Activated CD8-positive, alpha-beta memory T cell treated with anti-CD3 and anti-CD28 coated beads for 48 hours (primary cell): ENCODE data around the gene GPRC5B.

Source experiments
- DNase-seq, 3 experiments: peaks; one replicate each; pipeline ENCODE4 v3.0.0-alpha.2; 2020; ENCODE audit warnings: low read depth in 2 of 3, low spot score in 2 of 3

The GPRC5B gene

GRCh38 chr16:19817122-19817521 is 67.5 kb downstream of the GPRC5B start:
- no peak for DNase-seq

DNA sequence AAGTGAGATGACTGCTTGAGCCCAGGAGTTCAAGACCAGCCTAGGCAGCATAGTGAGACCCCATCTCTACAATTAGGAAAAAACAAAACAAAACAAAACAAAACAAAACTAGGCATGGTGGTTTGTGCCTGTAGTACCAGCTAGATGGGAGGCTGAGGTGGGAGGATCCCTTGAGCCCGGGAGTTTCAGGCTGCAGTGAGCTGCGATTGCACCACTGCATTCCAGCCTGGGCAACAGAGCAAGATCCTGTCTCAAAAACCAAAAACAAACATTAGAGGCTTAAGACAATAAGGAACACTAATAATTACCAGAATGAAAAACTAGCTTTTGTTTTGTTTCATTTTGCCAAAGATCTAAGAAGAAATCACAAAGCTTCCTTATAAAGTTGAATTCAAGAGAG is 69.2 kb downstream of the GPRC5B start:
- no peak for DNase-seq

- no peak for DNase-seq
Observed at GRCh38 chr16:19812986-19813385, 71.7 kb downstream of the GPRC5B start.

GRCh38 chr16:19810817-19811731 is 73.6 kb downstream of the GPRC5B start:
- no peak for DNase-seq

GRCh38 chr16:19809693-19810092 is 75.0 kb downstream of the GPRC5B start:
- DNase-seq: no peak

- no peak for DNase-seq
Observed at GRCh38 chr16:19809121-19809635, 75.5 kb downstream of the GPRC5B start.

DNA sequence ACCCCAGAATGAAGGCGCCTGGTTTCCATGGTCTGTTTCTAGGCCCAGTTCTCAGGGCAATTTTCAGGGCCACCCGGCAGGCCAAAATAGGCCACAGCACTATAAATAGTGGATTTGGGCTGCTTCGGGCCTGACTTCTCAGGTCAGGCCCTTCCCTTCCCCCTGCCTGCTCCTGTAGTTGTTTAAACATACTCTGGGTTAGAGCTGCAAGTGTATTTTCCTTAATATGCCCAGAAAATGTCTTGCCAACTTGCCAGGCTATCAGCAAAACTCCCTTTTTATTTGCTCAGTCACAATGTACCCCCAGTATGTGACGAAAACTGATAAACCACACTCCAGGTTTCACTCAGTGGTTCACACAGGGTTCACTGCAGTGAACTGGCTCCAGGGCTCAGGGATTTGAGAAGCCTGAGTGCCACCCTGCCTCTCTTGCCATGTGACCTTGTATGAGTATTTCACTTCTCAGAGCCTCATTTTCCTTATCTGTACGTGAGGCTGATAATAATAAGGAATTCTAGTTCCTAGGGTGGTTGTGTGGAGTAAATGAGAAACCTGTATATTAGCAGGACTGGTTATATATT is 76.5 kb downstream of the GPRC5B start:
- DNase-seq: no peak
